Measurements from ENCODE around the gene STXBP2.

STXBP2 gene

GRCh38 chr19:7678971-7679751 lies 42.3 kb downstream of the STXBP2 start:
- H3K4me3 ChIP-seq (ENCODE audit: control insufficient read depth, low read depth, low read length), result no peak overlapping the region
- no peak for DNase-seq (ENCODE audit: low read depth)

GRCh38 chr19:7679771-7680605 lies 43.1 kb downstream of the STXBP2 start:
- DNase-seq (ENCODE audit: low read depth), result no peak
- TF ChIP-seq, protein P1, sequence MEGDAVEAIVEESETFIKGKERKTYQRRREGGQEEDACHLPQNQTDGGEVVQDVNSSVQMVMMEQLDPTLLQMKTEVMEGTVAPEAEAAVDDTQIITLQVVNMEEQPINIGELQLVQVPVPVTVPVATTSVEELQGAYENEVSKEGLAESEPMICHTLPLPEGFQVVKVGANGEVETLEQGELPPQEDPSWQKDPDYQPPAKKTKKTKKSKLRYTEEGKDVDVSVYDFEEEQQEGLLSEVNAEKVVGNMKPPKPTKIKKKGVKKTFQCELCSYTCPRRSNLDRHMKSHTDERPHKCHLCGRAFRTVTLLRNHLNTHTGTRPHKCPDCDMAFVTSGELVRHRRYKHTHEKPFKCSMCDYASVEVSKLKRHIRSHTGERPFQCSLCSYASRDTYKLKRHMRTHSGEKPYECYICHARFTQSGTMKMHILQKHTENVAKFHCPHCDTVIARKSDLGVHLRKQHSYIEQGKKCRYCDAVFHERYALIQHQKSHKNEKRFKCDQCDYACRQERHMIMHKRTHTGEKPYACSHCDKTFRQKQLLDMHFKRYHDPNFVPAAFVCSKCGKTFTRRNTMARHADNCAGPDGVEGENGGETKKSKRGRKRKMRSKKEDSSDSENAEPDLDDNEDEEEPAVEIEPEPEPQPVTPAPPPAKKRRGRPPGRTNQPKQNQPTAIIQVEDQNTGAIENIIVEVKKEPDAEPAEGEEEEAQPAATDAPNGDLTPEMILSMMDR (IDR thresholded peaks at IDR 0.05; ENCODE audit: control insufficient read depth, insufficient read depth, low read depth, low read length, missing control alignments), result no peak
- H3K4me3 ChIP-seq (ENCODE audit: control insufficient read depth, low read depth, low read length), result peak overlapping the region; percentile 18

More at GRCh38 chr19:7678971-7679751, 42.3 kb downstream of the STXBP2 start:
- TF ChIP-seq, protein P1 (IDR thresholded peaks at IDR 0.05; ENCODE audit: control insufficient read depth, insufficient read depth, low read depth, low read length, missing control alignments), result no peak

GRCh38 chr19:7680606-7681339 lies 43.9 kb downstream of the STXBP2 start, which contains the start of gene TRAPPC5:
TRAPPC5 (plus strand) TSS chr19:7680833; CDS start chr19:7682254, 1,421 bp downstream.
- peak within 1 kb of the TSS; percentile 96 for H3K4me3 ChIP-seq (ENCODE audit: control insufficient read depth, low read depth, low read length)
- TF ChIP-seq, protein P1 (IDR thresholded peaks at IDR 0.05; ENCODE audit: control insufficient read depth, insufficient read depth, low read depth, low read length, missing control alignments), result peak; percentile 38
- DNase-seq (ENCODE audit: low read depth), result peak; percentile 10

DNA sequence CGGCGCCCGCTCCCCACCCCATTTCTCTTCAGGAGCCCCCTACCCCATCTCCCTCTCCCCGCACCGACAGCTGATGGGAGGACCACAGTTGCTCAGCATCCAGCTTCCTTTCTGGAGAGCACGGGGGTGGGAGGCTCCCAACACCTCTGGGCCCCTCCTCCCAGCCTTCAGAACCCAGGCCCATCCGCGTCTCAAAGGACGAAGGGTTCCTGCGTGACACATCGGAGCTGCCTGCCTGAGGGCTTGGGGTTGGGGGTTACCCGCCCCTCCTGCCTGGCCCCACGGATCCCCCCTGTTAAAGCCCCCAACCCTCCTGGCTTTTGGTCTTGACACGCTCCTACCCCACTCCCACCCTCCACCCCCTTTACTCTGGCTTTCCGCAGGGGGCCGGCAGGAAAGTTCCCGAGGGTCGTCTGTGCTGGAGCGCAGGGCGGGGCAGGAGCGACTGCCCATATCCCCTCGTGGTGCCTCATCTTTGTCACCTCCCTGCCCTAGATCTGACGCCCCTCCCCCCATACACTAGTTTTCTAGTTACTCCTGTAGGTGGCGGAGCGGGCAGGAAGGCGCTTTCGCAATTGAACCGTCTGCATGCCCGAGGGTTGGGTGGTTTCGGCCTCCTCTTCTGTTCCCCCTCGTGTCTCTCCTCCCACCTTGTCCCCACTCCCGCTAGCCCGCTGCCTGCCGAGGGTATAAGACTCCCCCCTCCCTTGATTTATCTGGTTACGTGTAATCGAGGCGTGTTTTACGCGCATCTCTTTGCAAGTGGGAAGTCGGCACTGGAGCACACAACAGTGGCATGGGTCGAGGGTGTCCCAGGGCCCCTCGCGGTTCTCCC lies 44.6 kb downstream of the STXBP2 start:
- peak overlapping the region; percentile 96 for H3K4me3 ChIP-seq (ENCODE audit: control insufficient read depth, low read depth, low read length)
- TF ChIP-seq, protein P1 (IDR thresholded peaks at IDR 0.05; ENCODE audit: control insufficient read depth, insufficient read depth, low read depth, low read length, missing control alignments), result peak; percentile 78
- peak; percentile 23 for DNase-seq (ENCODE audit: low read depth)

DNA sequence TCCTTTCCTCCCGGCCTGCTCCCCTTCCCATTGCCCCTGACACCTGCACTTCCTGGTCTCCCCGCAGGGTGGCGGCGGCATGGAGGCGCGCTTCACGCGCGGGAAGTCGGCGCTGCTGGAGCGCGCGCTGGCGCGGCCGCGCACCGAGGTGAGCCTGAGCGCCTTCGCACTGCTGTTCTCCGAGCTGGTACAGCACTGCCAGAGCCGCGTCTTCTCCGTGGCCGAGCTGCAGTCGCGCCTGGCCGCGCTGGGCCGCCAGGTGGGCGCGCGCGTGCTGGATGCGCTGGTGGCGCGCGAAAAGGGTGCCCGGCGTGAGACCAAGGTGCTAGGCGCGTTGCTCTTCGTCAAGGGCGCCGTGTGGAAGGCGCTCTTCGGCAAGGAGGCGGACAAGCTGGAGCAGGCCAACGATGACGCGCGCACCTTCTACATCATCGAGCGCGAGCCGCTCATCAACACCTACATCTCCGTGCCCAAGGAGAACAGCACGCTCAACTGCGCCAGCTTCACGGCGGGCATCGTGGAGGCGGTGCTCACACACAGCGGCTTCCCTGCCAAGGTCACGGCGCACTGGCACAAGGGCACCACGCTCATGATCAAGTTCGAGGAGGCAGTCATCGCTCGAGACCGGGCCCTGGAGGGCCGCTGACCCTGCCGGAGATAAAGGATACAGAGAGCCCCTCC lies 45.4 kb downstream of the STXBP2 start:
- peak overlapping the region; percentile 96 for H3K4me3 ChIP-seq (ENCODE audit: control insufficient read depth, low read depth, low read length)
- TF ChIP-seq, protein P1 (IDR thresholded peaks at IDR 0.05; ENCODE audit: control insufficient read depth, insufficient read depth, low read depth, low read length, missing control alignments), result no peak
- DNase-seq (ENCODE audit: low read depth), result no peak
